Ectodermal cell (in vitro differentiated cells): Measurements from ENCODE around the gene KIAA1210.

Source experiments
- H3K27ac ChIP-seq: 2 replicates; pipeline ENCODE4 v1.7.0; 2013; ENCODE audit warnings: mild to moderate bottlenecking, low read depth, low read length; ENCODE audit not compliant: insufficient read depth, poor library complexity, severe bottlenecking
- H3K27me3 ChIP-seq: 2 replicates; pipeline ENCODE4 v1.7.0; 2013; ENCODE audit warnings: mild to moderate bottlenecking, low read length; ENCODE audit not compliant: insufficient read depth, control insufficient read depth, poor library complexity, severe bottlenecking
- H3K36me3 ChIP-seq: one replicate; pipeline ENCODE4 v1.7.0; 2013; ENCODE audit warnings: low read length; ENCODE audit not compliant: control insufficient read depth, insufficient read depth
- H3K4me1 ChIP-seq: one replicate; pipeline ENCODE4 v1.7.0; 2013; ENCODE audit warnings: low read length; ENCODE audit not compliant: control insufficient read depth, insufficient read depth
- H3K4me3 ChIP-seq: 2 replicates; pipeline ENCODE4 v1.7.0; 2013; ENCODE audit warnings: low read depth, low read length, control low read depth; ENCODE audit not compliant: insufficient read depth
- H3K9me3 ChIP-seq: 2 replicates; pipeline ENCODE4 v1.7.0; 2013; ENCODE audit warnings: mild to moderate bottlenecking, low read length, moderate library complexity; ENCODE audit not compliant: control insufficient read depth
- WGBS, 2 experiments: methylation state at CpG; one replicate each; pipeline ENCODE4 v1.1.7; 2013; ENCODE audit warnings: missing lambda C conversion rate in 2 of 2; 5-methylcytosine and 5-hydroxymethylcytosine counted together

KIAA1210 gene

GRCh38 chrX:119072744-119073143 is 54.9 kb downstream of the KIAA1210 start, which contains the start of gene CT47C1:
TSS of gene CT47C1 (plus strand) at chrX:119072993. CDS start at chrX:119073226, 233 bp downstream.
- H3K4me3 ChIP-seq = no peak within 1 kb of the TSS
- WGBS, 2 experiments = 93 to 96% methylated on average over 6 of the region's 6 CpGs
- H3K36me3 ChIP-seq = no peaks in the 10 kb centered on the region
- H3K27ac ChIP-seq = no peak within 1 kb of the TSS
- H3K9me3 ChIP-seq = no peaks in the 10 kb centered on the region
- no peaks in the 10 kb centered on the region for H3K27me3 ChIP-seq
- no peaks in the 10 kb centered on the region for H3K4me1 ChIP-seq

- H3K36me3 ChIP-seq = no peaks in the 10 kb centered on the region
- no peak overlapping the region for H3K4me3 ChIP-seq
- no peaks in the 10 kb centered on the region for H3K27me3 ChIP-seq
- H3K27ac ChIP-seq = no peak overlapping the region
- H3K9me3 ChIP-seq = no peaks in the 10 kb centered on the region
- WGBS, 2 experiments = 80 to 88% methylated on average over 2 of the region's 2 CpGs
- H3K4me1 ChIP-seq = no peaks in the 10 kb centered on the region
Observed at GRCh38 chrX:119071381-119071780, 56.2 kb downstream of the KIAA1210 start.

GRCh38 chrX:119069762-119070161 is 57.9 kb downstream of the KIAA1210 start:
- H3K27me3 ChIP-seq = no peaks in the 10 kb centered on the region
- no peaks in the 10 kb centered on the region for H3K9me3 ChIP-seq
- no peaks in the 10 kb centered on the region for H3K4me1 ChIP-seq
- H3K4me3 ChIP-seq = no peak overlapping the region
- WGBS, 2 experiments = 96 to 97% methylated on average over 1 of the region's 1 CpG
- no peak overlapping the region for H3K27ac ChIP-seq
- H3K36me3 ChIP-seq = no peaks in the 10 kb centered on the region

GRCh38 chrX:119069128-119069527 is 58.5 kb downstream of the KIAA1210 start:
- no peaks in the 10 kb centered on the region for H3K4me1 ChIP-seq
- H3K4me3 ChIP-seq = no peak overlapping the region
- H3K27ac ChIP-seq = no peak overlapping the region
- no peaks in the 10 kb centered on the region for H3K36me3 ChIP-seq
- H3K9me3 ChIP-seq = no peaks in the 10 kb centered on the region
- WGBS, 2 experiments = 100% methylated on average over 1 of the region's 1 CpG; no CpG with 5 or more reads in 1 of the 2 experiments
- no peaks in the 10 kb centered on the region for H3K27me3 ChIP-seq

- Histone ChIP-seq H3K36me3 (no peaks in the 10 kb centered on the region), H3K9me3 (no peaks in the 10 kb centered on the region), H3K4me1 (no peaks in the 10 kb centered on the region), H3K27ac (no peak overlapping the region), H3K27me3 (no peaks in the 10 kb centered on the region), H3K4me3 (no peak overlapping the region)
- 4 to 10% methylated on average over 7 of the region's 7 CpGs for WGBS, 2 experiments
Observed at GRCh38 chrX:119067023-119067739, 60.4 kb downstream of the KIAA1210 start.

- H3K4me3 ChIP-seq = no peak overlapping the region
- H3K36me3 ChIP-seq = no peaks in the 10 kb centered on the region
- H3K4me1 ChIP-seq = no peaks in the 10 kb centered on the region
- H3K27ac ChIP-seq = no peak overlapping the region
- H3K27me3 ChIP-seq = no peaks in the 10 kb centered on the region
- 91 to 94% methylated on average over 7 of the region's 7 CpGs for WGBS, 2 experiments
- no peaks in the 10 kb centered on the region for H3K9me3 ChIP-seq
Observed at GRCh38 chrX:119063428-119063827, 64.2 kb downstream of the KIAA1210 start.

GRCh38 chrX:119062750-119063374 is 64.8 kb downstream of the KIAA1210 start:
- H3K27ac ChIP-seq = no peak overlapping the region
- no peaks in the 10 kb centered on the region for H3K27me3 ChIP-seq
- no peaks in the 10 kb centered on the region for H3K9me3 ChIP-seq
- H3K4me1 ChIP-seq = no peaks in the 10 kb centered on the region
- H3K36me3 ChIP-seq = no peaks in the 10 kb centered on the region
- 46 to 52% methylated on average over 5 of the region's 6 CpGs for WGBS, 2 experiments
- no peak overlapping the region for H3K4me3 ChIP-seq

GRCh38 chrX:119055687-119056086 is 71.9 kb downstream of the KIAA1210 start:
- Histone ChIP-seq H3K27ac (no peak overlapping the region), H3K9me3 (no peaks in the 10 kb centered on the region), H3K4me1 (no peaks in the 10 kb centered on the region), H3K36me3 (no peaks in the 10 kb centered on the region), H3K27me3 (no peaks in the 10 kb centered on the region), H3K4me3 (no peak overlapping the region)
- WGBS, 2 experiments = 46 to 65% methylated on average over 2 of the region's 2 CpGs

GRCh38 chrX:119045884-119046283 is 81.7 kb downstream of the KIAA1210 start:
- Histone ChIP-seq H3K27me3 (no peaks in the 10 kb centered on the region), H3K4me1 (no peaks in the 10 kb centered on the region), H3K9me3 (no peaks in the 10 kb centered on the region), H3K4me3 (no peak overlapping the region), H3K36me3 (no peaks in the 10 kb centered on the region), H3K27ac (no peak overlapping the region)
- WGBS, 2 experiments = 84 to 85% methylated on average over 2 of the region's 2 CpGs

- Histone ChIP-seq H3K27me3 (no peaks in the 10 kb centered on the region), H3K36me3 (no peaks in the 10 kb centered on the region), H3K9me3 (no peaks in the 10 kb centered on the region), H3K4me1 (no peaks in the 10 kb centered on the region), H3K27ac (no peak overlapping the region), H3K4me3 (no peak overlapping the region)
- WGBS, 2 experiments = 83 to 100% methylated on average over 1 of the region's 1 CpG
Observed at GRCh38 chrX:119042996-119043395, 84.6 kb downstream of the KIAA1210 start.
